Sigmoid colon (tissue), 7 donors: Measurements from ENCODE around the gene OPCML. TPM values are rescaled to one million over a fixed set of nuclear protein-coding genes. Genes with fewer than 3 reads are reported as not detected.

Source experiments
- DNase-seq: peaks from one replicate; pipeline ENCODE4 v3.0.0-alpha.2; 2019
- H3K27ac ChIP-seq, 4 donors: fragments of 200-600 bp; sonication (generic); one replicate each; pipeline ENCODE4 v1.5.1; 2016 to 2019; ENCODE audit warnings: mild to moderate bottlenecking in 1 of 4
- H3K27me3 ChIP-seq, 3 donors: fragments of 200-600 bp; sonication (generic); one replicate each; pipeline ENCODE4 v1.5.1; 2019; ENCODE audit warnings: mild to moderate bottlenecking in 1 of 3
- H3K36me3 ChIP-seq, 4 donors: fragments of 200-600 bp; sonication (generic); one replicate each; pipeline ENCODE4 v1.5.1; 2016 to 2019
- H3K4me1 ChIP-seq, 4 donors: fragments of 200-600 bp; sonication (generic); one replicate each; pipeline ENCODE4 v1.5.1; 2017 to 2019
- H3K4me3 ChIP-seq, 4 donors: fragments of 200-600 bp; sonication (generic); one replicate each; pipeline ENCODE4 v1.5.1; 2017 to 2019; ENCODE audit warnings: mild to moderate bottlenecking in 2 of 4, moderate library complexity in 1 of 4
- H3K9me3 ChIP-seq, 4 donors: fragments of 200-600 bp in 3 of 4; sonication (generic) in 3 of 4; one replicate each; pipeline versions ENCODE4 v1.5.1 to v1.6.1; 2013 to 2019
- EP300 ChIP-seq, 4 donors: sonication (generic); formaldehyde crosslinking; IDR thresholded peaks; one replicate each; pipeline ENCODE4 v1.6.1; 2017; ENCODE audit warnings: antibody characterized with exemption in 4 of 4
- POLR2A ChIP-seq, 2 donors: fragments of 450-650 bp; IDR thresholded peaks; one replicate each; pipeline ENCODE4 v1.6.1; 2016; ENCODE audit warnings: antibody characterized with exemption in 2 of 2, mild to moderate bottlenecking in 2 of 2, moderate library complexity in 2 of 2
- POLR2AphosphoS5 ChIP-seq, 4 donors: sonication (generic); formaldehyde crosslinking; IDR thresholded peaks; one replicate each; pipeline ENCODE4 v1.6.1; 2017; ENCODE audit warnings: antibody characterized with exemption in 4 of 4
- WGBS, 2 donors: extraction: QIAGEN DNeasy Blood & Tissue Kit; methylation state at CpG; one replicate each; pipeline ENCODE4 v1.1.7; 2013; 5-methylcytosine and 5-hydroxymethylcytosine counted together
- intact Hi-C: fragments of 100-400 bp; cut with DNase I; formaldehyde crosslinking; loops from one replicate; pipeline ENCODE4 v1.15.1; 2023
- polyA plus RNA-seq, 3 donors: library from polyadenylated mRNA; stranded (reverse); fragments of 200-250 nt; gene quantifications; one replicate each; pipeline ENCODE4 v1.2.3, GENCODE V29; 2013
- total RNA-seq, 4 donors: library from RNA; depleted of rRNA; stranded (reverse); fragments of >200 nt; gene quantifications; one replicate each; pipeline ENCODE4 v1.1.0, GENCODE V29; 2016
- TF ChIP-seq, protein P1 (sequence below), 4 experiments: fragments of 450-650 bp in 3 of 4; fragments of 200-600 bp in 1 of 4; IDR thresholded peaks; one replicate each; pipeline ENCODE4 v1.5.1; 2016 to 2019; ENCODE audit warnings: antibody characterized with exemption in 4 of 4, mild to moderate bottlenecking in 3 of 4, moderate library complexity in 2 of 4
- donor health status: healthy with polysubstance abuse.
- donor health status: Bipolar disorder and iron deficiency.
- donor health status: healthy.

Gene OPCML
- total and polyA plus RNA-seq, 7 donors = under 0.01 to 0.14 (median 0.03) TPM; not detected in 4

DNA sequence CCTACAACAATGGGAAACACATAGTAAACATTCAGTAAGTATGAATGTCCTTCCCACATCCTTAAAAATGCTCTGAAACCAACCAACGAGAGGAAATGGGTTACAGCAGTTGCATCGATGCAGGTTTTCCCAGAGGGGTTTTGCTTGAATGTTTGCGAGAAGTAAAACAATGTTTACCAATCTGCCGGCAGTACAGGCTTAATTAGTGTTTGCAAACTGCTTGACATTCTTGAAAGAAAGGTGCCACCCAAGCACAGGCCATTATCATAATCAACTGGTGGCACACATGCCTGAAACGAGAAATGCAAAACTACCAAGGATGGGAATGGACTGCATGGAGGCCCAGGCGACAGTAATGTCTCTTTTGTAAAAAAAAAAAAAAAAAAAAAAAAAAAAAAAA is 27.1 kb upstream of the OPCML start:
- H3K4me3 ChIP-seq = no peak overlapping the region
- H3K27ac ChIP-seq = no peak overlapping the region
- DNase-seq = no peak
- TF ChIP-seq, protein P1, sequence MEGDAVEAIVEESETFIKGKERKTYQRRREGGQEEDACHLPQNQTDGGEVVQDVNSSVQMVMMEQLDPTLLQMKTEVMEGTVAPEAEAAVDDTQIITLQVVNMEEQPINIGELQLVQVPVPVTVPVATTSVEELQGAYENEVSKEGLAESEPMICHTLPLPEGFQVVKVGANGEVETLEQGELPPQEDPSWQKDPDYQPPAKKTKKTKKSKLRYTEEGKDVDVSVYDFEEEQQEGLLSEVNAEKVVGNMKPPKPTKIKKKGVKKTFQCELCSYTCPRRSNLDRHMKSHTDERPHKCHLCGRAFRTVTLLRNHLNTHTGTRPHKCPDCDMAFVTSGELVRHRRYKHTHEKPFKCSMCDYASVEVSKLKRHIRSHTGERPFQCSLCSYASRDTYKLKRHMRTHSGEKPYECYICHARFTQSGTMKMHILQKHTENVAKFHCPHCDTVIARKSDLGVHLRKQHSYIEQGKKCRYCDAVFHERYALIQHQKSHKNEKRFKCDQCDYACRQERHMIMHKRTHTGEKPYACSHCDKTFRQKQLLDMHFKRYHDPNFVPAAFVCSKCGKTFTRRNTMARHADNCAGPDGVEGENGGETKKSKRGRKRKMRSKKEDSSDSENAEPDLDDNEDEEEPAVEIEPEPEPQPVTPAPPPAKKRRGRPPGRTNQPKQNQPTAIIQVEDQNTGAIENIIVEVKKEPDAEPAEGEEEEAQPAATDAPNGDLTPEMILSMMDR (IDR thresholded peaks at IDR 0.05) = no peak
- TF ChIP-seq EP300 (IDR thresholded peaks at IDR 0.05) (no peak), POLR2A (IDR thresholded peaks at IDR 0.05) (no peak), POLR2AphosphoS5 (IDR thresholded peaks at IDR 0.05) (no peak)
- H3K4me1 ChIP-seq = no peaks in the 10 kb centered on the region
- H3K9me3 ChIP-seq = no peaks in the 10 kb centered on the region
- intact Hi-C loops = no loop called here
- H3K36me3 ChIP-seq = no peaks in the 10 kb centered on the region
- peaks cover 0 to 14% (median 4%) of the 10 kb centered on the region in 3 donors for H3K27me3 ChIP-seq
- WGBS, 2 donors = 42 to 63% methylated on average over 6 of the region's 6 CpGs

- 51 to 63% methylated on average over 6 of the region's 6 CpGs for WGBS, 2 donors
- no peaks in the 10 kb centered on the region for H3K9me3 ChIP-seq
- DNase-seq = no peak
- intact Hi-C loops = no loop called here
- H3K4me1 ChIP-seq = no peaks in the 10 kb centered on the region
- H3K4me3 ChIP-seq = no peak overlapping the region
- H3K36me3 ChIP-seq = no peaks in the 10 kb centered on the region
- H3K27me3 ChIP-seq = peaks cover 0 to 32% (median 4%) of the 10 kb centered on the region in 3 donors
- TF ChIP-seq POLR2A (IDR thresholded peaks at IDR 0.05) = no peak
- TF ChIP-seq, protein P1 (IDR thresholded peaks at IDR 0.05) = no peak
- no peak for TF ChIP-seq EP300 (IDR thresholded peaks at IDR 0.05)
- no peak for TF ChIP-seq POLR2AphosphoS5 (IDR thresholded peaks at IDR 0.05)
- H3K27ac ChIP-seq = no peak overlapping the region
These were observed 22.7 kb upstream of the OPCML start for GRCh38 chr11:133555034-133555433.

DNA sequence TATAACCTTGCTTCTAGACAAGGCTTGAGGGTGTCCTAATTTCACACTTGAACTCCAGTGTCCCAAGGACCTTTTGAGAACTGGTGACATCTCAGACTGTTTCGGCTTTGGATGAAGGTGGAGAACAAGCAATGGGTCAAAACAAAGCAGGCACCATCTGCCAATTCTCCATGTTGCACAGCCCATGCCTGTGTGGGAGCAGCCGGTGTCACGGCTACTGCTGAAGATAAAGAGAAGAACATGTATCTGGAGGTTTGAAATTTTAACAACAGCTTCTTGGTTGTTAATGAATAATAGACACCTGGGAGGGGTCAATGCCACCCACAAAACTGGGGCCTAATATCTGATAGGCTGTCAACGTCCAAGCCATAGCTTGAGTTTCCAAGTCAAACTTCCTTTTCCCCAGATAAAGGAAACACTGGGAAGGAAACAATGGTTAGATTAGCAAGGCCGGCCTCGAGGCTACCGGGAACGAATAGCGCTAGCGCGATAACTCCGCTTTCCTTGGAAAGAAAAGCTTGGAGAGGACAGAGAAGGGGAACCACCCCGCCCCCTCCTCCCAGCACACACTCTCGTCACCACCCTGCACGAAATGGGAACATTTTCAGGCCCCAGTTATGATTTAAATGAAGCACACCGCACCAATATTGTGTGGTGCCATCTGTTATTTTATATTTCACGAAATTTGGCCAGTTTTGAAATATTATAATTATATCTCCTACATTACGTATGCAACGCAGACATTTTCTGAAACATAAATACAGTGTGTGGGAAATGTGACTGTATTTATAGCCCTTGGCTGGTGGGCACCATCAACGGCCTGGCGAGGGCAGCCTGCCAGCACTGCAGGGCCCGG is 21.8 kb upstream of the OPCML start:
- Histone ChIP-seq H3K9me3 (no peaks in the 10 kb centered on the region), H3K27me3 (peaks cover 0 to 32% (median 4%) of the 10 kb centered on the region in 3 donors), H3K36me3 (no peaks in the 10 kb centered on the region), H3K27ac (no peak overlapping the region), H3K4me3 (no peak overlapping the region), H3K4me1 (no peaks in the 10 kb centered on the region)
- TF ChIP-seq POLR2AphosphoS5 (IDR thresholded peaks at IDR 0.05) (no peak), POLR2A (IDR thresholded peaks at IDR 0.05) (no peak), EP300 (IDR thresholded peaks at IDR 0.05) (no peak)
- TF ChIP-seq, protein P1 (IDR thresholded peaks at IDR 0.05) = no peak
- WGBS, 2 donors = 75 to 79% methylated on average over 22 of the region's 22 CpGs
- intact Hi-C loops = no loop called here
- no peak for DNase-seq

GRCh38 chr11:133552938-133553337 is 20.6 kb upstream of the OPCML start:
- no peak for TF ChIP-seq POLR2A (IDR thresholded peaks at IDR 0.05)
- no peak for TF ChIP-seq POLR2AphosphoS5 (IDR thresholded peaks at IDR 0.05)
- TF ChIP-seq EP300 (IDR thresholded peaks at IDR 0.05) = no peak
- TF ChIP-seq, protein P1 (IDR thresholded peaks at IDR 0.05) = no peak
- no peak overlapping the region for H3K4me3 ChIP-seq
- intact Hi-C loops = no loop called here
- no peaks in the 10 kb centered on the region for H3K9me3 ChIP-seq
- no peaks in the 10 kb centered on the region for H3K36me3 ChIP-seq
- H3K27ac ChIP-seq = no peak overlapping the region
- 92% methylated on average over 6 of the region's 6 CpGs for WGBS, 2 donors
- no peak for DNase-seq
- peaks cover 0 to 7% (median 4%) of the 10 kb centered on the region in 4 donors for H3K4me1 ChIP-seq
- H3K27me3 ChIP-seq = peaks cover 0 to 32% (median 4%) of the 10 kb centered on the region in 3 donors
